Measurements from ENCODE around the gene HSPA1A. TPM values are rescaled to one million over a fixed set of nuclear protein-coding genes. Genes with fewer than 3 reads are reported as not detected.

HSPA1A gene
- total and polyA plus RNA-seq, 9 of the 15 experiments (the other 6 are each of a cell fraction or from before 2014, with no cell fraction given), result 2.2 to 273 (median 107) TPM

- TF ChIP-seq ZBTB2 (IDR thresholded peaks at IDR 0.05), result peak; percentile 92
- no peak for TF ChIP-seq SMAD2 (IDR thresholded peaks at IDR 0.05; ENCODE audit: low read depth, low read length)
- TF ChIP-seq RBM34 (IDR thresholded peaks at IDR 0.05; ENCODE audit: borderline replicate concordance, insufficient read depth, low read length), result no peak
- peak; percentile 85; the same call in 1 of the 2 replicates for TF ChIP-seq HOMEZ (CRISPR knock-in tag; IDR thresholded peaks at IDR 0.05)
- peak; percentile 79; the same call in 1 of the 2 replicates for TF ChIP-seq E4F1 (CRISPR knock-in tag; IDR thresholded peaks at IDR 0.05; ENCODE audit: borderline replicate concordance)
- peak; percentile 77 for TF ChIP-seq ZNF12 (CRISPR knock-in tag; IDR thresholded peaks at IDR 0.05)
- peak; percentile 76; the same call in 1 of the 2 replicates for TF ChIP-seq ZNF696 (CRISPR knock-in tag; conservative IDR thresholded peaks at IDR 0.05)
- peak; percentile 79; the same call in 1 of the 2 replicates for TF ChIP-seq HEY1 (CRISPR knock-in tag; IDR thresholded peaks at IDR 0.05; ENCODE audit: borderline replicate concordance)
- peak; percentile 86 for TF ChIP-seq GABPB2 (CRISPR knock-in tag; conservative IDR thresholded peaks at IDR 0.05)
- no peak for TF ChIP-seq ZZZ3 (IDR thresholded peaks at IDR 0.05)
- peak in 2 of 3 experiments; percentile 19 to 20; a peak in 1 of 6 replicates for TF ChIP-seq CTCF (IDR thresholded peaks at IDR 0.05 in 2 of 3, conservative IDR thresholded peaks at IDR 0.05 in 1 of 3; ENCODE audit: insufficient read depth in 2 of 3, low read depth in 1 of 3, low read length in 3 of 3)
- no peak for TF ChIP-seq TFAM (CRISPR knock-in tag; conservative IDR thresholded peaks at IDR 0.05)
- TF ChIP-seq FOSL1 (tag; conservative IDR thresholded peaks at IDR 0.05), result peak; percentile 74
- peak; percentile 82; the same call in 1 of the 2 replicates for TF ChIP-seq HNRNPL (IDR thresholded peaks at IDR 0.05; ENCODE audit: low read depth, low read length)
- peak; percentile 96 for TF ChIP-seq RBM39 (optimal IDR thresholded peaks at IDR 0.05; ENCODE audit: low read depth, low read length)
- TF ChIP-seq PCBP2 (IDR thresholded peaks at IDR 0.05; ENCODE audit: low read depth, low read length, poor library complexity, severe bottlenecking), result no peak
- TF ChIP-seq ZNF121 (CRISPR knock-in tag; conservative IDR thresholded peaks at IDR 0.05), result no peak; the same call in 1 of the 2 replicates
- 0 out of 2 replicates have a peak, but pooled peaks have one; percentile 60 for TF ChIP-seq ZNF212 (CRISPR knock-in tag; IDR thresholded peaks at IDR 0.05)
Observed at GRCh38 chr6:31834367-31835250, 19.3 kb downstream of the HSPA1A start (continued).
